Panc1 (cell line): ENCODE results near the gene LARP4B.

Experiments used
- POLR2AphosphoS5 ChIP-seq: IDR thresholded peaks from 2 replicates; pipeline ENCODE4 v1.6.1; 2012; ENCODE audit warnings: mild to moderate bottlenecking, low read depth, low read length, moderate library complexity
- REST ChIP-seq, 2 experiments: IDR thresholded peaks; 2 replicates each; pipeline ENCODE4 v1.6.1; 2011 to 2012; ENCODE audit warnings: low read depth in 2 of 2, control low read depth in 1 of 2, low read length in 1 of 2, mild to moderate bottlenecking in 1 of 2, moderate library complexity in 1 of 2; ENCODE audit not compliant: insufficient read depth in 1 of 2
- SIN3A ChIP-seq: IDR thresholded peaks from 2 replicates; pipeline ENCODE4 v1.6.1; 2012; ENCODE audit warnings: low read depth, mild to moderate bottlenecking, low read length, moderate library complexity, borderline replicate concordance; ENCODE audit not compliant: insufficient read depth
- TCF7L2 ChIP-seq: IDR thresholded peaks from 2 replicates; pipeline ENCODE4 v1.6.1; 2011; ENCODE audit warnings: mild to moderate bottlenecking, low read depth, low read length, inconsistent platforms
- TF ChIP-seq, protein P1 (sequence below): fragments of 450-650 bp; IDR thresholded peaks from 2 replicates; pipeline ENCODE4 v1.5.1; 2017; ENCODE audit warnings: mild to moderate bottlenecking

GRCh38 chr10:845526-845925 lies 86.0 kb downstream of the LARP4B start:
- TF ChIP-seq, protein P1, sequence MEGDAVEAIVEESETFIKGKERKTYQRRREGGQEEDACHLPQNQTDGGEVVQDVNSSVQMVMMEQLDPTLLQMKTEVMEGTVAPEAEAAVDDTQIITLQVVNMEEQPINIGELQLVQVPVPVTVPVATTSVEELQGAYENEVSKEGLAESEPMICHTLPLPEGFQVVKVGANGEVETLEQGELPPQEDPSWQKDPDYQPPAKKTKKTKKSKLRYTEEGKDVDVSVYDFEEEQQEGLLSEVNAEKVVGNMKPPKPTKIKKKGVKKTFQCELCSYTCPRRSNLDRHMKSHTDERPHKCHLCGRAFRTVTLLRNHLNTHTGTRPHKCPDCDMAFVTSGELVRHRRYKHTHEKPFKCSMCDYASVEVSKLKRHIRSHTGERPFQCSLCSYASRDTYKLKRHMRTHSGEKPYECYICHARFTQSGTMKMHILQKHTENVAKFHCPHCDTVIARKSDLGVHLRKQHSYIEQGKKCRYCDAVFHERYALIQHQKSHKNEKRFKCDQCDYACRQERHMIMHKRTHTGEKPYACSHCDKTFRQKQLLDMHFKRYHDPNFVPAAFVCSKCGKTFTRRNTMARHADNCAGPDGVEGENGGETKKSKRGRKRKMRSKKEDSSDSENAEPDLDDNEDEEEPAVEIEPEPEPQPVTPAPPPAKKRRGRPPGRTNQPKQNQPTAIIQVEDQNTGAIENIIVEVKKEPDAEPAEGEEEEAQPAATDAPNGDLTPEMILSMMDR, result no peak
- TF ChIP-seq POLR2AphosphoS5, result no peak
- no peak for TF ChIP-seq SIN3A
- TF ChIP-seq TCF7L2, result no peak
- TF ChIP-seq REST (IDR thresholded peaks at IDR 0.05; ENCODE audit: insufficient read depth in 1 of 2, low read depth in 2 of 2, low read length in 1 of 2), result no peak
